Measurements from ENCODE around the gene UBE2Q2.

Gene UBE2Q2

GRCh38 chr15:75942464-75942863 is 99.2 kb downstream of the UBE2Q2 start:
- Histone ChIP-seq H3K27me3 (ENCODE audit: insufficient read depth, low read length) (no peaks in the 10 kb centered on the region), H3K79me2 (ENCODE audit: insufficient read depth, low read length) (no peaks in the 10 kb centered on the region), H2AFZ (ENCODE audit: low read length) (no peak overlapping the region), H3K4me2 (ENCODE audit: low read length) (no peak overlapping the region), H3K27ac (ENCODE audit: low read depth, low read length, poor library complexity, severe bottlenecking) (no peak overlapping the region), H3K9me3 (ENCODE audit: low read length) (no peaks in the 10 kb centered on the region), H3K4me3 (ENCODE audit: low read depth, low read length, poor library complexity, severe bottlenecking) (no peak overlapping the region), H4K20me1 (ENCODE audit: insufficient read depth, low read length) (no peaks in the 10 kb centered on the region), H3K36me3 (ENCODE audit: insufficient read depth, low read length) (peaks cover 21% of the 10 kb centered on the region), H3K9ac (ENCODE audit: low read length) (no peak overlapping the region), H3K4me1 (ENCODE audit: insufficient read depth, low read length, severe bottlenecking) (no peaks in the 10 kb centered on the region), H3K9me2 (ENCODE audit: low read depth, low read length) (no peaks in the 10 kb centered on the region), H3F3A (ENCODE audit: insufficient read depth, low read length) (no peaks in the 10 kb centered on the region)
- TF ChIP-seq EZH2 (IDR thresholded peaks at IDR 0.05; ENCODE audit: borderline replicate concordance, low read length), result no peak
- TF ChIP-seq CTCF (IDR thresholded peaks at IDR 0.05; ENCODE audit: low read length), result no peak

GRCh38 chr15:75943246-75943645 is 100.0 kb downstream of the UBE2Q2 start:
- H3K27ac ChIP-seq (ENCODE audit: low read depth, low read length, poor library complexity, severe bottlenecking), result no peak overlapping the region
- no peaks in the 10 kb centered on the region for H4K20me1 ChIP-seq (ENCODE audit: insufficient read depth, low read length)
- H3K27me3 ChIP-seq (ENCODE audit: insufficient read depth, low read length), result no peaks in the 10 kb centered on the region
- peaks cover 13% of the 10 kb centered on the region; the same call in 1 of the 2 replicates for H3K36me3 ChIP-seq (ENCODE audit: insufficient read depth, low read length)
- H3K9me3 ChIP-seq (ENCODE audit: low read length), result no peaks in the 10 kb centered on the region
- no peaks in the 10 kb centered on the region for H3K4me1 ChIP-seq (ENCODE audit: insufficient read depth, low read length, severe bottlenecking)
- H3K9ac ChIP-seq (ENCODE audit: low read length), result no peak overlapping the region
- TF ChIP-seq EZH2 (IDR thresholded peaks at IDR 0.05; ENCODE audit: borderline replicate concordance, low read length) (no peak), CTCF (IDR thresholded peaks at IDR 0.05; ENCODE audit: low read length) (no peak)
- H3K79me2 ChIP-seq (ENCODE audit: insufficient read depth, low read length), result no peaks in the 10 kb centered on the region
- H3K9me2 ChIP-seq (ENCODE audit: low read depth, low read length), result no peaks in the 10 kb centered on the region
- no peak overlapping the region for H3K4me2 ChIP-seq (ENCODE audit: low read length)
- no peak overlapping the region for H2AFZ ChIP-seq (ENCODE audit: low read length)
- no peaks in the 10 kb centered on the region for H3F3A ChIP-seq (ENCODE audit: insufficient read depth, low read length)
- H3K4me3 ChIP-seq (ENCODE audit: low read depth, low read length, poor library complexity, severe bottlenecking), result no peak overlapping the region

GRCh38 chr15:75943713-75944215 is 100.5 kb downstream of the UBE2Q2 start:
- Histone ChIP-seq H3K27me3 (ENCODE audit: insufficient read depth, low read length) (no peaks in the 10 kb centered on the region), H3K79me2 (ENCODE audit: insufficient read depth, low read length) (no peaks in the 10 kb centered on the region), H3K4me1 (ENCODE audit: insufficient read depth, low read length, severe bottlenecking) (no peaks in the 10 kb centered on the region), H3K9me3 (ENCODE audit: low read length) (no peaks in the 10 kb centered on the region), H2AFZ (ENCODE audit: low read length) (no peak overlapping the region), H4K20me1 (ENCODE audit: insufficient read depth, low read length) (no peaks in the 10 kb centered on the region), H3F3A (ENCODE audit: insufficient read depth, low read length) (no peaks in the 10 kb centered on the region), H3K9ac (ENCODE audit: low read length) (no peak overlapping the region), H3K4me2 (ENCODE audit: low read length) (no peak overlapping the region), H3K9me2 (ENCODE audit: low read depth, low read length) (no peaks in the 10 kb centered on the region), H3K36me3 (ENCODE audit: insufficient read depth, low read length) (peaks cover 8% of the 10 kb centered on the region; the same call in 1 of the 2 replicates), H3K27ac (ENCODE audit: low read depth, low read length, poor library complexity, severe bottlenecking) (no peak overlapping the region), H3K4me3 (ENCODE audit: low read depth, low read length, poor library complexity, severe bottlenecking) (no peak overlapping the region)
- TF ChIP-seq EZH2 (IDR thresholded peaks at IDR 0.05; ENCODE audit: borderline replicate concordance, low read length) (no peak), CTCF (IDR thresholded peaks at IDR 0.05; ENCODE audit: low read length) (no peak)
